ENCODE results near the gene BRINP3.
"Not testable (repeated sequence)": the region's sequence is repeated elsewhere in the genome, so short reads cannot be mapped to it uniquely, and the experiment has no call there.

The BRINP3 gene

DNA sequence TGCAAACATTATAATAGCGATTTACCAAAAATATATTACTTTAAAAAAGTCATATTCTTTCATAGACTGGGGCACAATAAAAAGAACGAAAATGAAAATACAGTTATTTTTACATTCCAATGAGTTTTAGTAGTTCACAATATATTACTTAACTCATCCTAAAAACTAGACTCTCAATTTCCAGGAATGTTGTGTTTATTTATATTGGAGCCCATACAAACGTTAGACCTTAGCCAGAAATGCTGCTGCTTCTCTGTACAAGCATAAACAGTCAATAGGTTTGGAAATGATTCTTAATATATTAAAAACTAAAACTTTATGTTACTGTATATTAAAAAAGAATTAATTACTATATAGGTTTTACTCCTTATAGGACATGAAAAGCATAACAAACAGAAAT lies 302.3 kb downstream of the BRINP3 start:
- no peak for DNase-seq

GRCh38 chr1:190172651-190173430 lies 304.8 kb downstream of the BRINP3 start:
- DNase-seq = no peak

GRCh38 chr1:190170321-190170720 lies 307.3 kb downstream of the BRINP3 start:
- DNase-seq = no peak

- DNase-seq = no peak
Observed at GRCh38 chr1:190169311-190170067, 308.2 kb downstream of the BRINP3 start.

- DNase-seq = no peak
Observed at GRCh38 chr1:190168893-190169280, 308.8 kb downstream of the BRINP3 start.

DNA sequence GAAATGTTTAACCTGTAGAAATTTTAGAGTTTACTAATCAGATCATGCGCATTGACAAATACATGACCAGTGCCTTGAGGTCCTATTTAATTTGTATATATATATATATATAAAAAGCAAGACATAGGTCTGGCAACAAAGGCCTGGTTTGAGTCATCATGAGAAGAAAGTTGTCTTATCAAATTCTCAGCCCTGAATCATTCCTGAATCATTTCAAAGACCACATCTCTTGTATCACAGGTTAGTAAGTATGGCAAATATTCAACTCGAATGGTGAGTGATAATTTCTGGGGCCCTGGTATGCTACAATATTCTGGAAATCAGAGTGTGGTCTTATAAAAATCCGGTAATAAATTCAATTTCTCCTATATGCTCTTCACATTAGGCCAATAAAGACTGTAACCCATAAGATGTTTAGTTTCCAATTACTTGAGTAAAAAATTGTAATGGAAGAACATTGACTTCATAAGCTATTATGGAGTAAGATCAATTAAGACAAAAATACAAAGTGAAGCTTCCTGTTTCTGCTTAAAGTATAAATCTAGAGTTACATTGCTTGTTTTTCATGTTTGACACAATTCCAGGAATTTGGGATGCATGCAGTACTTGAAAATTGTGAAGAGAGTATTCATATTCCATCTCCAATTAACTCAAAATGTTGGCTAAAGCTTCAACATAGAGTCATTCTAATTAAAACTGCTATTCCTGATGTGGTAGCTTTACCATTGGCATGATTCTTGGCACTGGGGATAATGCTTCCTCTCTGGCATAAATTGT lies 309.4 kb downstream of the BRINP3 start:
- DNase-seq = no peak

DNA sequence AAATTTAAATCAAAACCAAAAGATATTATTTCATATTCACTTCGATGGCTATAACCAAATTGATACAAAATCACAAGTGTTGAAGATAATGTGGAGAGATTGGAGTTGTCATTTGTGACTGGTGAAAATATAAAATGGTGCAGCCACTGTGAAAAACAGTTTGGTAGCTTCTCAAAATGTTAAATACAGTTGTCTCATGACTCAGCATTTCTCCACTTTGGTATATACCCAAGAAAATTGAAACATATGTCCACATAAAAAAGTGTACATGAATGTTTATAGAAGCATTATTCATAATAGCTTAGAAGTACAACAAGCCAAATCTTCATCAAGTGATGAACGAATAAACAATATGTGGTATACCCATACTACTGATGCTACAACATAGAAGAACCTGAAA lies 318.5 kb downstream of the BRINP3 start:
- DNase-seq = no peak

- no peak for DNase-seq
Observed at GRCh38 chr1:190154744-190155143, 322.9 kb downstream of the BRINP3 start.

GRCh38 chr1:190147616-190148015 lies 330.0 kb downstream of the BRINP3 start:
- DNase-seq = no peak

- DNase-seq = no peak
Observed at GRCh38 chr1:190144650-190145049, 333.0 kb downstream of the BRINP3 start.

- DNase-seq = no peak
Observed at GRCh38 chr1:190140644-190141043, 337.0 kb downstream of the BRINP3 start.

- DNase-seq = no peak
Observed at GRCh38 chr1:190138702-190139101, 339.0 kb downstream of the BRINP3 start.

DNA sequence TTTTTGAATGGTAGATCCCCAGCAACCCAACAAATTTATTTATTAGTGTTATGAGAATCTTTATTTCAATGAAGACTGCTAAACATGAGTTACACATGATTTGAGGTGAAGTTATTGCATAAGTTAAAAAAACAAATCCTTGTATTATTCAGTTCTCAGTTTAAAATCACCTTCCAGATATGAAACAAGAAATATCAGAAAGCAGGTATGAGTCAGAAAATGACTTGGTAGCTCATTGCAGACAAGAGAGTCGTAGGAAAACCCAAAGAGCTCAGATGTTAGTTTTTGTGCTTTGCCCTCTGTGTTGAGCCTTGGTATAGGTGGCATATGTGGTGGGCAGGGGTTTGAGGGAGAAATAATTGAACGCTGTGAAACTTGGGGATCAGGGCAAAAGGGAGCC lies 339.4 kb downstream of the BRINP3 start:
- no peak for DNase-seq

DNA sequence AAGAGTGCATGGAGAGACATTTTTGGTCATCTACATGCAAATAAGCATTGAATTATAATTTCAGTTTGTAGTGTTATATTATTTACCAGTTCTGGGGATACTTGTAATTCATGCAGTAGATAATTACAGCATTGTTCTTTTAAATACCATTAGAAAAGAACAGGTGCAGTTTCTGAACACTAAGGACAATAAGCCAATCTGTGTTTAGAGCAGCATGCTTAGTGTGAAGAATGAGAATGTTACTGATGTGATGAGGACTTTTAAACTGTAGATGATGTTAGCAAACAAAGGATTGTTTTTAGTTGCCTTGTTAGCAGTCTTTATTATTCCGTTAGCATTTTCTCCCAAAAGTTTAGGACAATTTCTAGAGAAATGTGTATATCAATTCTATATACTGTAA lies 348.3 kb downstream of the BRINP3 start:
- DNase-seq = no peak

DNA sequence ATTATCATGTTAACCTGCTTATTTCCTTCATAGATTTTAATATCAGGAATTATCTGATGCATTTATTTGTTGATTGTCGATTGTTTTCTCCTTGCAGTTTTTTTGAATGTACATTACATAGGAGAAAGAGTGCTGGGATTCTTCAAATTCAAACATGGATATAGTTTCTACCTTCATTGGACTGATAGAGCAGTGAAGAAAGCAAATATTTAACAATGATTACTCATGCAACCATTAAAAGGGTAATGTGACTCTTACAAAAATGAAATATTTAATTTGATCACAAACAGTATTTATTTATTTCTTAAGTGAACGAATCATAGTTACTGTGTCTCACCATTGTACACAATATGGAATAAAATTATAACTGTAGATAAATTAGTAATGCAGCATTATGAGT lies 350.9 kb downstream of the BRINP3 start:
- DNase-seq = no peak

- DNase-seq = no peak
Observed at GRCh38 chr1:190124068-190124467, 353.6 kb downstream of the BRINP3 start.

- not testable (repeated sequence) for DNase-seq
Observed at GRCh38 chr1:190120564-190120963, 357.1 kb downstream of the BRINP3 start.

DNA sequence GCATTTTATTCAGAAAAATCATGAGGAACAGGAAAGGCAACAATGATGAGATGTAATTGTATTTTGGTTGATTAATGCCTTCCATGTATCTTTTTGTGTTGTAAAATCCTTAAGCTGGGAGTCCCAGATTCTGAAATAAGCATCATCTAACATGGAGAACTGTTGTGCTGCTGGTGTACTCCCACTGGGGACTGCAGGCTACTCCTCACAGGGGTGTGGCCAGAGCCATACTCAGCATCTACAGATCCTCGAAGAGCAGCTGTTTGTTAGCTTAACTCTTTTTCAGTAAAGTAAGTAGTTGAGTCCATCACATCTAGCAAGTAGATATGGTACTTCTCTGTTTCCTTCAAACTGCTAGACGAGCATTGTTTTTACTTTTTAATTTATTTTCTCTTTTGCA lies 358.0 kb downstream of the BRINP3 start:
- DNase-seq = no peak

GRCh38 chr1:190116921-190117320 lies 360.7 kb downstream of the BRINP3 start:
- DNase-seq = no peak

DNA sequence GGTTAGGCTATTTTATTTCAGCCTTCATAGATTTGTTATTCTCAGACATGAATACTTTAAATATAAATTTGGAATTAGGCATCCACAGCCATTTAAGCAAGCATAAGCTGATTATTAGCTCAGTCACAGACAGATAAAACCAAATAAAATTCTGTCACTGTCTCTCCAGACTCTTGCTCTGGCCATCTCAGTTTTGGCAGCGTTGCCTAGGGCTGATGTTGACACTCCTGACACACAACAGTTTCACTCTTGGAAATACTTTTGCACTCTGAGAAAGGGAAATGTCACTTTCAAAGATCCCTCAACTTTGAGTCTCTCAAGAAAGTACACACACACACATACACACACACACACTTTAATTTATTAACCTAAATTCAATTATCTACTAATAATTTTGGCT lies 372.7 kb downstream of the BRINP3 start:
- DNase-seq = no peak

DNA sequence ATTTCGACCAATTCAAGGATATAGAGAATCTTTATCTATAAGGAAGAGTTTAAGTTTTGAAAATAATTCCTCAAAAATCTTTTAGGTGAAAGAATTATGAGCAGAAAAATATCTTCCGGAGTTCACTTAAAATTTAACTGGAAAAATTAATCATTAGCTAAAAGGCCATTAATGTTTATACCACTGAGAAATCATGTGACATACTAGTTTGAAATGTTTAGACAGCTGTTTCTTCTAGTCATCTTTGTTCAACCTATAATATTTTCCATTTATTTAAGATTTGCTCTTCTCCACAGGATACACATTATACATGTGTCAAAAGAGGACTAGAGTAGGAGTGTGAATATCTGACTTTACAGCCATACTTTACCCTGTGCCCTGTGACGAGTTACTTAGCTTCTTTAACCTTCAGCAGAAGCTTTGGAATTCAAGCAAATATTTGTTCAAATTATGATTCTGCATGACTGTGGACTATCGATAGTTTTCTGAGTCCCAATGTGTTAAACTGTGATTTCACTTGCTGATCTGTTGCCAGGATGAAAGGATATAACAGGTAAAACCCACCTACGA lies 374.8 kb downstream of the BRINP3 start:
- no peak for DNase-seq

DNA sequence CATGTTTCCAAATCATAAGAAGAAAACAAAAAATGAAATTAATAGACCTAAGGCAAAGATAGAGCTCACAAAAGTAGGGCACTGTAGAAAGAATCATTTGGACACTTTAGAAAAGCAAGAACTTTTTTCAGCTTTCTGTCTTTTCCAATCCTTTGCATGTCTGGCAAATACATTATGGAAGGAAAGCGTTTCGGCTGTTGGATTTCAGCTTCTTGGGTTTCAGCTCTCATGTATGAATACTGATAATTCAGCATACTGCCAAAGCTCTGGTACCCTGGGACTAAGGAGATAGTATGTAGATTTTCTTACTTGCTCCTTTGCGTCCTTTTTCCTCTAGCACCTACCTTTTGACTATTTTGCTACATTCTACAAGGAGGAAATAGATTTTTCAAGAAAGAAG lies 375.9 kb downstream of the BRINP3 start:
- no peak for DNase-seq

- no peak for DNase-seq
Observed at GRCh38 chr1:190098756-190099155, 378.9 kb downstream of the BRINP3 start.
